Anterior cingulate cortex (tissue), 58 donors: ENCODE results near the gene RBM10.
A peak's percentile ranks its signal among the peaks of the same experiment; 100 is the strongest.

Experiments used
- DNase-seq, 58 donors: peaks; one replicate each; lab custom pipeline; 2025; lab: John Stamatoyannopoulos, UW

Gene RBM10

GRCh38 chrX:47194194-47194787, 49.3 kb downstream of the RBM10 start:
- peak in 1 of 58 donors; percentile 29 for DNase-seq

GRCh38 chrX:47196098-47196497, 51.1 kb downstream of the RBM10 start:
- DNase-seq: no peak

DNA sequence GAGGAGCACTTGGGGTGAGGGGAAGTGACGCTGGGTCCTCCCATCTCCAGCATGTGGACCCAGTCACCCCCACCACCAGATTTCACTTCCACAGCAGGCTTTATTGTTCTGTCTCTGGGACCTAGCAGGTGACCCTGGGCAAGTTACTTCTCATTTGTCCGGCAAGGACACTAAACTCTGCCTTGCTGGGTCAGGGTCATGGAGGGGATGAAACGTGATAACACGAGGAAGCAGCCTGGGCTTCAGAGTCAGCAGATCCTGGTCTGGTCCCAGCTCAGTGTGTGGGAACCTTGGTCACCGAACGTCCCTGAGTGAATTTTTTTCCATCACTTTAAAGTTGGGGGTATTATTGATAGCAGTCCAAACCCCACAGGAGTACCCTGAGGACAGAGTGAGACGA, 52.5 kb downstream of the RBM10 start:
- DNase-seq: no peak

GRCh38 chrX:47198026-47198686, 53.1 kb downstream of the RBM10 start:
- no peak for DNase-seq

GRCh38 chrX:47198687-47199080, 53.7 kb downstream of the RBM10 start:
- no peak for DNase-seq

DNA sequence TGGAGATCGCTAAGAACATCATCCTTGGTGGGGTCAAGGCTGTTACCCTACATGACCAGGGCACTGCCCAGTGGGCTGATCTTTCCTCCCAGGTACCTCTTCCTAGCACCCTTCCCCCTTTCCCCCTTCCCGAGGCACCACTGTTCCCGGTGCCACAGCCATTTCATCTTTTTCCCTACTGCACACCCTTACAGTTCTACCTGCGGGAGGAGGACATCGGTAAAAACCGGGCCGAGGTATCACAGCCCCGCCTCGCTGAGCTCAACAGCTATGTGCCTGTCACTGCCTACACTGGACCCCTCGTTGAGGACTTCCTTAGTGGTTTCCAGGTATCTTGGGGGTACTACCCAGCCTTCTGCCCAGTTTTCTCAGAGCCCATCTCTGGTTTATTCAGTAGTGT, 54.3 kb downstream of the RBM10 start:
- DNase-seq: no peak

DNA sequence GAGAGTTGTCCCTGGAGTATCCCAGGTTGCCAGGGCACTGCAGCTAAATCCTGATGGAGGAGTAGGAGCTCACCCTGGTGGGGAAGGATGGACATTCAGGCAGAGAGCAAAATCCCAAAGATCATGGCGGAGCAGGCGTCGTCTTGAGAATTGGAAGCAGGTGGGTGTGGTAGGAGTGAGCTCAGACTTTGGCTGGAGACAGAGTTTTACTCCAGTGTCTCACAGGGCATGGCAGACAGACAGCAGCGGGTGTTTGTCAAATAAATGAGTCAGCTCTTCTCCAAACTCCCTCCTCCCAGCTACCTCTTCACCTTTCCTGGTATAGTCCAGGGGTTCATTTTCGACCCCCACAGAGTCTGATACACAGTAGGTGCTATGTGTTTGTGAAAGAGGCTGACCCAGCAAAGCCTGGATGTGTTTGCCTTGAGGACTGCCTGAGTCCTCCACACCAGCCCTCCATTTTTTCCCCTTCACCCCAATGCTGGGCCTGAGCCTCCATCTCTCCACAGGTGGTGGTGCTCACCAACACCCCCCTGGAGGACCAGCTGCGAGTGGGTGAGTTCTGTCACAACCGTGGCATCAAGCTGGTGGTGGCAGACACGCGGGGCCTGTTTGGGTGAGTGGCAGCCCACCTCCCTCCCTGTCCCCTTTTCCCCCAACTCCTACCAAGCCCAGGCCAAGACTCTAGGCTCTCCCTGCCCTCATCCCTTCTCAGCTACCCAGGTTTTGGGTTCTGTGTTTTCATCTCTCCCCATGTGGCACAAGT, 55.5 kb downstream of the RBM10 start:
- DNase-seq: no peak

DNA sequence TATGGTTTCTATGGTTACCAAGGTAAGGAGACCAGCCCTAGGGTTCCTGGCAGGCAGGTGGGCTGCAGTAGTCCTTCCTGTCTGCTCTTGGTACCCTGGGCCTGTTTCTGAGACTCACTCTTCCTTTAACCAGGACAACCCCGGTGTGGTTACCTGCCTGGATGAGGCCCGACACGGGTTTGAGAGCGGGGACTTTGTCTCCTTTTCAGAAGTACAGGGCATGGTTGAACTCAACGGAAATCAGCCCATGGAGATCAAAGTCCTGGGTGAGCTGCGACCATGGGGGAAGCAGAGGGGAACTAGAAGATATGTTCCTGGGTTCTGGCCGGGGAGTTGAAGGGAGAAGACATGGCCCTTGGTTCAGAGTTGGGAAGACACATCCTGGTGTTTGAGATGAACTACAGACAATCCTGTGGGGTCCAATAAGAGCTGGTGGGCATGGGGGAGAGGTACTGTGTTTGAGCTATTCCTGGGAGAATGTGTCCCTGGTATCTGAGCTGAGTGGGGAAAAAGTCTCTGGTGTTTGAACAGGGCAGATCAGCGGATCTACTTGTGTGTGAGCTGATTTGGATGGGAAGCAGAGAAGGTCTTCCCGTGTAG, 56.4 kb downstream of the RBM10 start:
- DNase-seq: no peak

GRCh38 chrX:47202316-47202715, 57.3 kb downstream of the RBM10 start:
- no peak for DNase-seq

GRCh38 chrX:47202877-47203276, 57.9 kb downstream of the RBM10 start:
- DNase-seq: no peak

- DNase-seq: no peak
These were observed 59.9 kb downstream of the RBM10 start for GRCh38 chrX:47204970-47205369.

GRCh38 chrX:47206316-47206715, 61.3 kb downstream of the RBM10 start:
- DNase-seq: peak in 1 of 58 donors; percentile 0

DNA sequence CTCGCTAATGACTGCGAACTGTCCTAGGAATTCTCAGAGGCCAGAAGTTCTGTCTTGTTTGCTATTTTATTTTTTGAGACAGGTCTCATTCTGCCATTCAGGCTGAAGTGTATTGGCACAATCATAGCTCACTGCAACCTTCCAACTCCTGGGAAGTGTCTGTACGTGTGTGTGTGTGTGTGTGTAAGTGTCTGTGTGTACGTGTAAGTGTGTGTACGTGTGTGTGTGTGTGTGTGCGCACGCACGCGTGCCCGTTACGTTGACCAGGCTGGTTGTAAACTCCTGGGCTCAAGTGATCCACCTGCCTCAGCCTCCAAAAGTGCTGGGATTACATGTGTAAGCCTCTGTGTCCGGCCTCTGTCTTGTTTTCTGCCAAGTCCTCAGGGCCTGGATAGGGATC, 63.1 kb downstream of the RBM10 start:
- DNase-seq: no peak

GRCh38 chrX:47209508-47210238, 64.7 kb downstream of the RBM10 start:
- peak in 4 of 58 donors; percentile 0 to 12 (median 4) for DNase-seq

- DNase-seq: no peak
These were observed 65.8 kb downstream of the RBM10 start for GRCh38 chrX:47210661-47211425.

GRCh38 chrX:47212381-47213293, 67.6 kb downstream of the RBM10 start:
- DNase-seq: no peak

- DNase-seq: no peak
These were observed 69.5 kb downstream of the RBM10 start for GRCh38 chrX:47214435-47215077.

- DNase-seq: peak in 1 of 58 donors; percentile 1
These were observed 70.4 kb downstream of the RBM10 start for GRCh38 chrX:47215291-47215900.
